GM21529 (cell line): Measurements from ENCODE around the gene OR6K6.

Source experiments
- ATAC-seq: cut with Tn5 transposase; IDR thresholded peaks from one replicate; pipeline ENCODE4 v1.9.1; 2021; ENCODE audit not compliant: unreplicated experiment

The OR6K6 gene, protein sequence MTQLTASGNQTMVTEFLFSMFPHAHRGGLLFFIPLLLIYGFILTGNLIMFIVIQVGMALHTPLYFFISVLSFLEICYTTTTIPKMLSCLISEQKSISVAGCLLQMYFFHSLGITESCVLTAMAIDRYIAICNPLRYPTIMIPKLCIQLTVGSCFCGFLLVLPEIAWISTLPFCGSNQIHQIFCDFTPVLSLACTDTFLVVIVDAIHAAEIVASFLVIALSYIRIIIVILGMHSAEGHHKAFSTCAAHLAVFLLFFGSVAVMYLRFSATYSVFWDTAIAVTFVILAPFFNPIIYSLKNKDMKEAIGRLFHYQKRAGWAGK

DNA sequence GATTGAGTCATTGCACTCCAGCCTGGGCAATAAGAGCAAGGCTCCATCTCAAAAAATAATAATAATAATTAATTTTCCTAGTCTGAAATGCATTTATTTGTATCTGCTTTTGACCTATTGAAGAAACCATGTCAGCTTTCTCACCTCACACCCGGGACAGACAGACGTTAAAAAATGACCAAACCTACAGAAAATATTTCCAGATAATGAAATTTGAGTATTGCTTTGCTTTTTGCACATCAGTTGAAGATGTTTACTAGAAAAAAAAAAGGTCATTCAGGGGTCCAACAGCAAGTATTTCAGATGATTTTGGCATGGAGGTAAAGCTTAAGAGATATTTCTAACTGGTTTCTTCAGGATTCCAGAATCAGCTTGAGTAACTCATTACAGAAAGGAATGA lies at the start of gene OR6K6:
TSS of gene OR6K6 (plus strand) at position 301 of the 400 bp plus-strand sequence. CDS start 168 bp downstream, outside the sequence.
- no peak for ATAC-seq

DNA sequence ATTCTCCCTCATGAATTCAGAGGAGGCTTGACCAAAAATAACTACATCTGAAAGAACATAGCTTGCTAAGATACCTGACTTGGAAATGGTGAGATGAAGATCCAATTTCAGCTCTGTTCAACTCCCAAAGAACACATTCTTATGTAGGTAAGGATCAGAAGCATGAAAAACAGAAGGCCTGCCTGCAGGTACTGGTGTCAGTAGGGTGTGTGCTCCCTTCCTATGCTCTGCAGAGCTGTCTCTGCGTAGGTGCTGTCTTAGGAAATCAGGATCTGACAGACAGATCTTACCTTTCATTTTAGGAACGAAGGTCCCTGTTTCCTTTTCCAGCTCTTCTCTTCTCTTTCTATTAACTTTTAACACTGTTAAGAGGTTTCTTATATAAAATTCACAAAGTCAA lies 48.4 kb upstream of the OR6K6 start:
- no peak for ATAC-seq

DNA sequence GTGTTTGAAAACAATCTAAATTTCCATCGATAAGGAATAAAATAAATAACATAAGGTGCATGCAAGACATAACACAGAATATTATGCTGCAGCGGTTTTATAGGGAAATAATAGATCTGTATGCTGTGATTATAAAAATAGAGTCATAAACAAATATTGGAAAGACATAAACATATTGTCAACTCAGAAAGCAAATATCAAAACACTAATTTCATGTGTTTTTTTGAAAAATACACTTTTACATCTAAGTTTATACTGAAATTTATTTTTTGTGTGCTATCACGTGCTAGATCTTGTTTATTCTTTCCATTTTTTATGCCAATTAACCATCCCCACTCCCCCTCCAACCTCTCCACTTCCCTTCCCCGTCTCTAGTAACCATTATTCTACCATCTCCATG lies 43.4 kb upstream of the OR6K6 start:
- ATAC-seq: no peak

DNA sequence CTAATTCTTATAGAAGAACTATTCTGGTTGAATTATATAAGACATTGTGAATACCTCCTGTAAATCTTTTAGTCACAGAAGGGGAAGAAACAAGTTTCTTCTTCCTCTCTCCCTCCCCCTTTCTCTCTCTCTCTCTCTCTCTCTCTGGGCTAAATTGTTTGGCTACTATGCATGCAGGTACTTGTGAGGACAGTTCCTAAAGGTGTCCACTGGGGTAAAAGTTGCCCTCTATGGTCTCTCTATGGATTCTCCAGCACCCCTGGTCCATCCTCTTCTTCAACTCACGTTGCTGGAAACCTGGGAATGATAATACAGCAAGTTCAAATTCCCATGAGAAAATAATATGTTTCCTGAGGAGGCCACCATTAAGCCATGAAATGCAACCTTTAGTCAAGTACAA lies 39.8 kb upstream of the OR6K6 start:
- ATAC-seq: no peak

DNA sequence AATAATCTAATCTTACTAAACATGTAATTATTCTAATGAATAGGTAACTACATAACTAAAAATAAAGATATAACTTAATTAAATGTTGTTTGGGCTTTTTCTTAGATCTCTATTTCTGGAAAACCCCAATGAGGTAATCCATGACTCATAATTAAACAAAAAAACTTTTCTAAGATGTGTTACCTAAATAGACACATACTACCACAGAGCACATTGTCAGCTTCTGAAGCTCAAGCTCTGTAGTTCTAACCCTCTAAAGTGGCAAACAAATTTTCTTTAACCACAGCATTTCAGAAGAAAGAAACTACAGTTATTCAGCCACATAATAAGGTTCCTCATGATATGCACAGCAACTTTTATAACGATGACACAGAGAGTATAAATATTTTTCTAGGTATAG lies 38.2 kb upstream of the OR6K6 start:
- ATAC-seq: no peak

DNA sequence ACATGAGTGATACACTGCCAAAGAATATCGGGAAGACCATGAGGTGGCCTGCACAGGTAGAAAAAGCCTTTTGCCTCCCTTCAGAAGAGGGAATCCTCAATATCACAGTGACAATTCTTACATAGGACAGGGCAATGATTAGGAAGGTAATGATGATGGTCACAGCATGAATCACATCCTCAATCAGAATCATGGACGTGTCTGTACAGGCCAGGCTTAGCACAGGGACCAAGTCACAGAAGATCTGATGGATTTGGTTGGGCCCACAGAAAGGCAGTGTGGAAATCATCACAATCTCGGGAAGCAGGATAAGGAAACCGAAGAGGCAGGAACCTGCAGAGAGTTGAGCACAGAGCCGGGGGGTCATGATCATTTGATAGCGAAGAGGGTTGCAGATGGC lies 37.2 kb upstream of the OR6K6 start:
- ATAC-seq: no peak

DNA sequence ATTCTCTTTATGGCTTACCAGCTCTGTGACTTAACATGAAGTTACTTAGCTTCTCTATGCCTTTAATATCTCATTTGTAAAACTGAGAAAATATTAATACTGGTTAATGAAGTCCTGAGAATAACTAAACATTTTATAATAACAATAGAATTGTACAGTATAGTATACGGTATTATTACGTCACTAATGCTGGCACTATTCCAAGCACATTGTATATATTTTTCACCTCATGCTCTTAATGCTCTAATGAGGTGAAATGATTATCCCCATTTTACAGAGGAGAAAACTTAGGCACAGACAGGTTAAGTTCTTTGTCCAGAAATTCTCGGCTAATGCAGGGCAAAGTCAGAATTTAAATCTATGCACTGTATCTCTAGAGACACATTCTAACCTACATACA lies 34.9 kb upstream of the OR6K6 start:
- ATAC-seq: no peak

DNA sequence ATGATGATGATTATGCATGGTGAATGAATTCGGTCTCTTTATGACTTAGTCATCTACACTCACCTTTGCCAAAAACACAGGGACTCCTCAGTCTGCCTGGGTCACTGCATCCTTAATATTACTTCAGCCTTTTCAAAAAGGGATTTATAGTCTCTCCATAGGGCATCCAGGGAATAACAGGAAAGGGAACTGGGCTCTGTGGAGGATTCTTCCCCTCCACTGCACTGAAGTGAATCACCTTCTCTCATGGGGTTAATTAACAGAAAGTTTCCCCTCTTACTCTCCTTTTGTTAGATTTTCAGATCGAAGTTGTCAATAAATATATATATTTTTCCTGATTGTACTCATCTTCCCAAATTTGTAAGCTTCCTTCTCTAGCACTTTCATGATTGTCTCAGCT lies 33.9 kb upstream of the OR6K6 start, which contains the start of gene OR6K3:
TSS of gene OR6K3 (minus strand) at position 101 of the 400 bp plus-strand sequence. CDS start 2,605 bp downstream, outside the sequence.
- no peak for ATAC-seq

DNA sequence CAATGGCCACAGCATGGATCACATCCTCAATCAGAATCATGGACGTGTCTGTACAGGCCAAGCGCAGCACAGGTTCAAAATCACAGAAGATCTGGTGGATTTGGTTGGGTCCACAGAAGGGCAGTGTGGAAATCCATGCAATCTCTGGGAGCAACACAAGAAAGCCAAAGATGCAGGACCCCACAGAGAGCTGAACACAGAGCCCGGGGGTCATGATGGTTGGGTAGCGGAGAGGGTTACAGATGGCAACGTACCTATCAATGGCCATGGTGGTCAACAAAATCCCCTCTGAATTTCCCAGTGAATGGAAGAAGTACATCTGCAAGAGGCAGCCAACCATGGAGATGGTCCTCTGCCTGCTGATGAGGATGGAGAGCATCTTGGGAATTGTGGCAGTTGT lies 30.1 kb upstream of the OR6K6 start:
- no peak for ATAC-seq

DNA sequence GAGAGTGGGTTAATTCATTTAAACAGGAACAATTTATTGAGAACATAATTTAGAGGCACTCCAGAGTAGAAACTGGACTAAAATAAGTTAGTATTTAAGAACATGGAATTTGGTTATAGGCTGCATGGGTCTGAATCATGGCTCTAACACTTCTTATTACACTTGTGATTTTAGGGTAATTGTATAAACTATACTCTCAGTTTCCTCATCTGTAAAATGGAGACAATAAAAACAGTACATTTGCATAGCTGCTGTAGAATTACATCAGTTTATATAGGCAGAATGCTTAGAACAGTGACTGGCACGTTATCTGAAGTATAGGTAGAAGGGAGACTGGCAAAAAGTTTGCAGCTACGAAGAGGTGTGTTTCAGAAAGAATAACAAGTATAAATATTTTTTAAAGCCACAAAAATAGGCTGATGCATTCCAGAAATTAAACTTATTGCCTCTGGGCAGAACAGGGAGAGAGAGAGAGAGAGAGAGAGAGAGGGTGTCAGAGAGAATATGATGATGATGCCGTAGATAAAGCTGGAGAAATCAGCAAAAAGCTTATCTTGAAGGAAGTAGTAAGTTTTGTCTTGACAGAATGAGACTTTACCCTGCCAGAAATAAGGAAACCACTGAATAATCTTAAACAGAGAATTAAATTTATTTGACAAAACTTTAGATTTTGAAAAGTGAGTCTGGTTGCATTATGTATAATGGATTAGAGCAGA lies 25.9 kb upstream of the OR6K6 start:
- ATAC-seq: no peak

DNA sequence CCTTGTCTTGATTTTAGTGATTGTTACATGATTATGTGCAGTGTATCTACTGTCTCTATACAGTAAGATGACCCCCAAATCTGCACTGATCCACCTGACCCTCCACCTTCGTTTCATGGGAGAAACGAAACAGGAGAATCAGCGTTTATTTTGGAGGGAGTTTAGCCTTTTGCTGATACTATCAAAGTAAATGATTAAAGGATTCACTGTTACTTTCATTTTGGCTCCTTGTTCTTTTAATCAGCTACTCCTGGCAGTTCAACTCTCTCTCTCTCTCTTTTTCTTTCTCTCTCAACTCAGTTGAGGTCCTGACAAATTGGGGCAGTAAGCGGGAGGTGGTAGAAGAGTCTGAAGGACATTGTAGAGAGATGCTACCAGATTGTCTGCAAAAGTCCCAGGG lies 24.1 kb upstream of the OR6K6 start:
- ATAC-seq: no peak

DNA sequence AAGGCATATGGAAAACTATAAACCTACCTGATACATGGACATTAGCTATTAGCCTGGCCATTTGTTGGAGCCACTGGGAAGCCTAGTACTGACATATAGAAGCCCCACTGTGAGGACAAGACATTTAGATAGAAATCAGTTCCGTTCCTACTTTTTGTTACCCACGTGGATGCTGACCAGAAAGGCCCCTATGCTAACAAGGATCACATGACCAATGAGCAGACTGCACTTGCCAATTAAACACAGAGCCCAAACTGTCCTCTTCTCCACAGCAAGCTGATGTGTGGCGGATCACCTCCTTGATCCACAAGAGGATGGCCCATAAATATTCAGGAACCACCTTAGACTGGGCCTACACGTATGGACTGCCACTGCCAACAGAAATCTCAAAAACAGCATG lies 22.8 kb upstream of the OR6K6 start:
- no peak for ATAC-seq

DNA sequence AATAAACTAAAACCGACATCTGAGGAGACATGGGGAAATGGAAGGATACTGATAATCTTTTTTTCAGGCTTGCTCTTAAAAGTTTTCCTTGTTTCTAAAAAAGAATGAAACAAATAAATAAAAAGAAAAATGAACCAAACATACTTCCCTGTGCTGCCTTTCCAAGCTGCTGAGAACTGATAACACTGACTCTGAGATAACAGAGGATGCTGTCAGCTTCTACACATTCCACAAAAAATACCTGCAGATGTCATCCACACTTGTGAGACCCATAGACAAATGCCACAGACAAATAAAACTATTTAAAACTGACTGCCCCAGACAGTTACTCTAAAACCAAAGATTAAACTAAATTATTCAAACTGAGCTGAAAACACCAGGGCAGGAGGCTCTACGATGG lies 22.0 kb upstream of the OR6K6 start:
- no peak for ATAC-seq

DNA sequence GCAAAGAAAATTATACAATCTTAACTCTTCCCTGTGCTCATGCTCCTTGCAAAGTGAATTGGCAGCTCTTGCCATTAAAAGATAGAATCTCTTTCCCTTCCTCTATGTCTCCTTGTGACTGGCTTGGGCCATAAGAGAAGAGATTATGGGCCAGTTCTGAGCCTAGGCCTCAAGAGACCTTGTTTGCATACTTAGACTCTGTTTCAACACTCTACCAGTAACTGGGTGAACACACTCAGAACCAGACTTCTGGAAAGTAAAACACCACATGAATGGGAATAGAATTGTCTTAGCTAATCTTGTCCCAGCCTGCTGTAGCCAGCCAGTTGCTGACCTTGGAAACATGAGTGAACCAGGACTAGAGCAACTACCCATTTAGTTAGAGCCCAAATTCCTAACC lies 18.7 kb upstream of the OR6K6 start:
- ATAC-seq: no peak

DNA sequence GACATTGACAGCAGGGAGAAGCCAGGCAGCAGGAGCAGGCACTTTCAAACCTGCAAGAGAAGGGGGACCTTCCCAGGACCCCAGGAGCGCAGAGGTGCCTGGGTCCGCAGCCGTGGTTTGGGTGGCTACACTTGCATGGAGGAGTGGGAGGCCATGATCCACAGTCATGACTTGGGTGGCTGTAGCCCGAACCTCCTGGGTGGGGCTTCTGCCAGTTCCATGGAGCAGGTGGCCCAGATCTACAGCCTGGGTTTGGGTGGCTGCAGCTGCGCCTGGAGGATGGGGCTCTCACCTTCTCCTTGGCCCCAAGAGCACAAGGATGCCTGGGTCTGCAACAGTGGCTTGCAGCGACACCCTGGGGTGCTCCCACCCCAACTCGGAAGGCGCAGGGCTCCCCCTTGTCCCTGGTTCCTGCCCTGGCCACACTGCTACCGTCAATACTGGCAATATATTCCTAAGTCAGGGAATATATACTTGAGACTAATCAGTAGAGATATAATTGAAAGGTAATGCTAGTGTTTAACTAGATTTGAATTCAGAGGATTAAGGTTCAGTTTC lies 2.3 kb upstream of the OR6K6 start:
- no peak for ATAC-seq

DNA sequence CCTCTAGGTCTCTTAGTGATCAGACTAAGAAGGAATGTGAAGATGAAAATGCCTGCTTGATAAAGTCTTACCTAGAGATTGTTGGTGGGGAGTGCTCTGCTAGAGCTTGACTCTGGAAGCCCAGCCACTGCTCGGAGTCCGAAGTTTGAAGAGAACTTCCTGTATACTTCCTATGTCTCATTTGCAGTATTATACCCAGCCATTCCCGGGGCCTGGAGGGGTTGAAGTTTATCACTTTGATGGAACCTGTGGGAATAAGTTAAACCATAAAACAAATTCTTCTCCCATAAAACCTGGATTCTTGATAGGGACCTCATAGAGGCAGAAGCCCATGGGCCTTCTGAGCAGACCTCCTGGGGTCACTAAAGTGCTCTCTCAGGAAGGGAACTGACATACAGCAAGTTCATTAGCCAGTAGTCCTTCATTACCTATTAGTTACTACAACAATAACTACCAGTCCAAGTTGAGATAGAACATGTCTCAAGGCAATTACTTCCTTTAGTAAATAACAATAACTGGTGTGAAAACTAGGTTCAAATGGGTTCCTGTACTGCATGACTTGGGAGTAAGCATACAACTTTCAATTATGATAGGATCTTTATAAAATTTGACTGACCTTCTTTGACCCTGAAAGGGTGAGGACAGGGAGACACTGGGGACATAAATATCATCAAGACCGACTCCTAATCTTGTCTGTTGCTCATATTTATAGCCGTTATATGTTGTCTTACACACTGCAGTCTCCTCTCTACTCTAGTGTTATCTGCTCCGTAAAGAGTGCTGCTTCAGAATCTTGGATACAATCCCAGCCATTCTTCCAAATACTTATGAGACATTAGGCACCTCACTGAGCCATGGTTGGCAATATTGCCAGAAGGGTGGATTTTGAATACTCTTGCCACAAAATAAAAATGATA lies 17.7 kb downstream of the OR6K6 start, which contains the start of gene OR6N1:
TSS of gene OR6N1 (minus strand) at position 246 of the 917 bp plus-strand sequence. CDS start 5,513 bp downstream, outside the sequence.
- no peak for ATAC-seq

DNA sequence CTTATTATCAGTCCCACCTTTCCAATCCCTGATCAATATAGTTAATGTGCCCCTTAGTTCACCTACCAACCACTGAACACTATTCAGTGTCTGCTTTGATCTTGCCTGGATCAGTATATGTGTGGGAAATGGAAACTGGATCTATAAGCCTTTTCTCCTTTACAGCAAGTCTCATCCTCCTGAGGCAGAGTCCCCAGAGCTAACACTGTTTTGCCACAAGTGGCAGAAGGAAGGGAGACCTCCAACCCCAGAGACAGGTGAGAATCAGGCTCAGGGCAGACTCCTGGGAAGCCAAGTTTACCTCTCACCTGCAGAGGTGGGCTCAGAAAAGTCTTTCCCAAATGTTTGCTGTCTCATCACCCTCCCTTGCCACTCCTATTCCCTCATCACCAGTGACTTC lies 26.6 kb downstream of the OR6K6 start, which contains the start of gene OR6N2:
TSS of gene OR6N2 (minus strand) at position 101 of the 400 bp plus-strand sequence. CDS start 3,569 bp downstream, outside the sequence.
- no peak for ATAC-seq

DNA sequence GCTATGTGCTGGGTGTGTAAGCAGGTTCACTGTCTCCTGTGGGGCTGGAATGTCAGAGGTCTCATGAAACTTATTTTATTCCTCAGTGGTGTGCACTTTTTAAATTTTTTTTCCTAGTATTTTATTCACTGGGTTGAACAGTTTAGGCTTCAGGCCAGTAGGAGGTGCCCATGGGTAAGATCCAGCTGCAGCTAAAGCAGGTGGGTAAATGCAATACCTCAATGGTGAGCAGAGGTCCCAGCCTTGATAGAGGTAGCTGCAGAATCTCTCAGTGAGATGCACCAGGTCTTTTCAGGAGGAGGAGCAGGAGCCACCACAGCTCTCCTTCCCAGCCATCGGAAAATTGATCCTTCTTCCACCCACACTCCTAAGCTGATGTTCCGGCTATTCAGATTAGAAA lies 39.1 kb downstream of the OR6K6 start:
- ATAC-seq: no peak

DNA sequence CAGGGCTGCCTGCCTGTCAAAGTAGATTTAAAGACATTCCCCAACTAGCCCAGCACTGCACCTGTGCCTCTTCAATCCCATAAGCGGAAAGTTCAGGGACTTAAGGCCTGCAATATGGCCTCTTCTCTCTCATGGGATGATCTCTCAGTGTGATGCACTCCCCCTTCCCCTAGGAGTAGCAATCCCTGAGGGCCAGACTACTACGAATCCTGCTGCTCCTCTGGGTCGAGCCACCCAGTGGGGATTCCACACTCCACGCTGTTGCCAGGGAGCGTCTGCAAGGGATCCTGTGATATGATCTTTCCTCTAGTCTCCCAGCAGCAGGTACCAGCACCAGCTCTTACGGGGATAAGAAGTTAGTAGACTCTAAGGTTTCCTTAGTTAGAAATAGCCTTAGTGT lies 39.7 kb downstream of the OR6K6 start:
- ATAC-seq: no peak

DNA sequence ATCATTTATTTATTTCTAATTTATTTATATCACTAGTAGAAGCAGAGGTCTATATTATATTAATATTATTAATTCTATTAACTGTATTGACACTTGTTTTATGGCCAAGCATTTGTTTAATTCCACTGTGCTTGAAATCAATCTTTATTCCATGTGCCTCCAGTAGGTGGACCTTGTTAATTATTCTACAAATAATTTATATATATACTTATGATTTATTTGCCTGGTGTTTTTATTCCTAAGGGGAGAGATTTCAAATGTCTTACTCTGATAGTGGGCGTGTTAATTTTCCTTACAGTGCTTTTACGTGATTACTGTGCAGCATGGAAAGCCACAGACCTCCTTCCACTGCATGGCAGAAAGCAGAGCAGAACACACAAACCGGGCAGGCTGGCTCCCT lies 44.0 kb downstream of the OR6K6 start:
- ATAC-seq: no peak

DNA sequence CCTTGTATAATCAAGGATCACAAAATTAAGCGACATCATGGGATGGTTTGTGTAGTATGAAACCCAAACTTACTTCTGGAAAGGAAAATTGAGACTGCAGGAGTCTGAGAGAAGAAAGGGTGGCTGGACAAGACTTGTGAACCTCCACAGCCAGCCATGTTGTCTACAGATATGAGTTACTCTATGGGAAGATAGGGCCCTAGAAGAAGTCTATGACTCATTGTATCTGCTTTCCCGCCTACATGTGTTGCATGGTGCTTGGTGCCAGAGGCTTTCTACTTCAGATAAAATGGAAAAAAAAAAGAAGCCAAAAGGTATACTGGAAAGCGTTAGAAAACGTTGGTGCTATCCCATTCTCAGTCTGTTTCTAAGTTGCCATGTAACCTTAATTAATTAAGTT lies 45.2 kb downstream of the OR6K6 start:
- ATAC-seq: no peak
